Smooth muscle cell (in vitro differentiated cells): Measurements from ENCODE around the gene ULK1. TPM values are rescaled to one million over a fixed set of nuclear protein-coding genes. Genes with fewer than 3 reads are reported as not detected.
"Not testable (repeated sequence)": the region's sequence is repeated elsewhere in the genome, so short reads cannot be mapped to it uniquely, and the experiment has no call there.

Experiments used
- DNase-seq: peaks from one replicate; lab custom pipeline; 2025; ENCODE audit not compliant: unreplicated experiment; lab: John Stamatoyannopoulos, UW
- H2AFZ ChIP-seq: fragments of 200-600 bp; sonication (generic); 2 replicates; pipeline ENCODE4 v1.6.0; 2016; ENCODE audit warnings: antibody characterized with exemption, low read depth, mild to moderate bottlenecking
- H3F3A ChIP-seq: fragments of 200-600 bp; sonication (generic); 2 replicates; pipeline ENCODE4 v1.6.0; 2017; ENCODE audit warnings: antibody characterized with exemption, low read depth
- H3K27ac ChIP-seq: fragments of 200-600 bp; sonication (generic); 2 replicates; pipeline ENCODE4 v1.5.1; 2016; ENCODE audit warnings: low read depth, mild to moderate bottlenecking
- H3K27me3 ChIP-seq: fragments of 200-600 bp; sonication (generic); 2 replicates; pipeline ENCODE4 v1.6.1; 2016; ENCODE audit warnings: low read depth, mild to moderate bottlenecking
- H3K36me3 ChIP-seq: fragments of 200-600 bp; sonication (generic); 2 replicates; pipeline ENCODE4 v1.5.1; 2016; ENCODE audit warnings: low read depth
- H3K4me1 ChIP-seq: fragments of 200-600 bp; sonication (generic); 2 replicates; pipeline ENCODE4 v1.5.1; 2016; ENCODE audit warnings: low read depth
- H3K4me2 ChIP-seq: fragments of 200-600 bp; sonication (generic); 2 replicates; pipeline ENCODE4 v1.6.0; 2016; ENCODE audit warnings: mild to moderate bottlenecking
- H3K4me3 ChIP-seq: fragments of 200-600 bp; sonication (generic); 2 replicates; pipeline ENCODE4 v1.5.1; 2016; ENCODE audit warnings: mild to moderate bottlenecking
- H3K79me2 ChIP-seq: fragments of 200-600 bp; sonication (generic); 2 replicates; pipeline ENCODE4 v1.6.0; 2016; ENCODE audit warnings: low read depth, mild to moderate bottlenecking
- H3K9ac ChIP-seq: fragments of 200-600 bp; sonication (generic); 2 replicates; pipeline ENCODE4 v1.6.0; 2016; ENCODE audit warnings: low read depth
- H3K9me3 ChIP-seq: fragments of 200-600 bp; sonication (generic); replicated peaks from 2 replicates; pipeline ENCODE4 v1.5.1; 2016; ENCODE audit warnings: low read depth
- H4K20me1 ChIP-seq: fragments of 200-600 bp; sonication (generic); 2 replicates; pipeline ENCODE4 v1.6.0; 2016; ENCODE audit warnings: low read depth
- whole genome bisulfite sequencing: methylation state at CpG from one replicate; pipeline ENCODE4 v1.1.7; 2016; ENCODE audit warnings: low lambda C conversion rate; 5-methylcytosine and 5-hydroxymethylcytosine counted together
- polyA plus RNA-seq: library from polyadenylated mRNA; unstranded; fragments of >200 nt; fragmentation: Nextera tagmentation; extraction: Ambion mirVana; gene quantifications from 2 replicates; pipeline ENCODE4 v1.2.1, GENCODE V29; 2016
- total RNA-seq: library from RNA; depleted of rRNA; stranded (reverse); fragments of >200 nt; gene quantifications from 2 replicates; pipeline ENCODE4 v1.2.3, GENCODE V29; 2014
- TF ChIP-seq, protein P1 (sequence below): fragments of 200-600 bp; sonication (generic); IDR thresholded peaks from 2 replicates; pipeline ENCODE4 v1.5.1; 2017; ENCODE audit warnings: borderline replicate concordance, mild to moderate bottlenecking, antibody characterized with exemption; ENCODE audit not compliant: insufficient read depth, poor library complexity, severe bottlenecking

The ULK1 gene
- total and polyA plus RNA-seq, 2 experiments from 2014 or later, result 8.5 to 10.5 TPM

DNA sequence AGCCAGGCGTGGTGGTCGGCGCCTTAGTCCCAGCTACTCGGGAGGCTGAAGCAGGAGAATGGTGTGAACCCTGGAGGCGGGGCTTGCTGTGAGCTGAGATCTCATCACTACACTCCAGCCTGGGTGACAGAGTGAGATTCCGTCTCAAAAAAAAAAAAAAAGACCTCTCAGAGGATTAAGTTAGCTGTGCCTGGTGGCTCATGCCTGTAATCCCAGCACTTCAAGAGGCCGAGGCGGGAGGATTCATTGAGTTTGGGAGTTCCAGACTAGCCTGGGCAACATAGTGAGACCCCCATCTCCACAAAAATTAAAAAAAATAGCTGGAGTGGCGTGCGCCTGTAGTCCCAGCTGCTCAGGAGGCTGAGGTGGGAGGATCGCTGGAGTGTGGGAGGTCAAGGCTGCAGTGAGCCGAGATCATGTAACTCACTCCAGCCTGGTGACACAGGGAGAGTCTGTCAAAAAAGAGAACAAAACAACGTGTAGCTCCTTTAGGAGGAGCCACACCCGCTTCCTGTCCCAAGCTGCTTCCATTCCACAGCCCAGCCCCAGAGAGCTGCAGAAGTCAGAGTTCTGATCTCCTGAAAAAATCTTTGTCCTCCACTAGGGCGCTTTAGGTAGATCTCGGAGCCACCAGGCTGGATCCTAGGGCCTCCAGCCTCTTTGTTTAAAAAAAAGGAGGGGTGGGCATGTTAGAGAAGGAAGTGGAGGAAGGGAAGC is 11.5 kb upstream of the ULK1 start:
- Histone ChIP-seq H2AFZ (no peak overlapping the region), H3K36me3 (no peaks in the 10 kb centered on the region), H3K4me2 (no peak overlapping the region)

GRCh38 chr12:131883521-131883900 is 10.9 kb upstream of the ULK1 start:
- Histone ChIP-seq H3K36me3 (no peaks in the 10 kb centered on the region), H4K20me1 (no peaks in the 10 kb centered on the region), H3K4me2 (no peak overlapping the region), H3K79me2 (no peaks in the 10 kb centered on the region), H3K4me3 (no peak overlapping the region), H3K27me3 (no peaks in the 10 kb centered on the region), H2AFZ (no peak overlapping the region), H3F3A (no peaks in the 10 kb centered on the region), H3K27ac (no peak overlapping the region), H3K4me1 (peaks cover 9% of the 10 kb centered on the region), H3K9ac (no peak overlapping the region), H3K9me3 (no peaks in the 10 kb centered on the region)
- TF ChIP-seq, protein P1, sequence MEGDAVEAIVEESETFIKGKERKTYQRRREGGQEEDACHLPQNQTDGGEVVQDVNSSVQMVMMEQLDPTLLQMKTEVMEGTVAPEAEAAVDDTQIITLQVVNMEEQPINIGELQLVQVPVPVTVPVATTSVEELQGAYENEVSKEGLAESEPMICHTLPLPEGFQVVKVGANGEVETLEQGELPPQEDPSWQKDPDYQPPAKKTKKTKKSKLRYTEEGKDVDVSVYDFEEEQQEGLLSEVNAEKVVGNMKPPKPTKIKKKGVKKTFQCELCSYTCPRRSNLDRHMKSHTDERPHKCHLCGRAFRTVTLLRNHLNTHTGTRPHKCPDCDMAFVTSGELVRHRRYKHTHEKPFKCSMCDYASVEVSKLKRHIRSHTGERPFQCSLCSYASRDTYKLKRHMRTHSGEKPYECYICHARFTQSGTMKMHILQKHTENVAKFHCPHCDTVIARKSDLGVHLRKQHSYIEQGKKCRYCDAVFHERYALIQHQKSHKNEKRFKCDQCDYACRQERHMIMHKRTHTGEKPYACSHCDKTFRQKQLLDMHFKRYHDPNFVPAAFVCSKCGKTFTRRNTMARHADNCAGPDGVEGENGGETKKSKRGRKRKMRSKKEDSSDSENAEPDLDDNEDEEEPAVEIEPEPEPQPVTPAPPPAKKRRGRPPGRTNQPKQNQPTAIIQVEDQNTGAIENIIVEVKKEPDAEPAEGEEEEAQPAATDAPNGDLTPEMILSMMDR, result no peak
- DNase-seq, result no peak
- WGBS, result 93% methylated on average over 4 of the region's 4 CpGs

More for the DNA sequence above, 11.5 kb upstream of the ULK1 start:
- no peaks in the 10 kb centered on the region for H3K9me3 ChIP-seq
- no peaks in the 10 kb centered on the region for H3K79me2 ChIP-seq
- H3K9ac ChIP-seq, result no peak overlapping the region
- no peak for DNase-seq
- H3K4me1 ChIP-seq, result peaks cover 12% of the 10 kb centered on the region
- no peaks in the 10 kb centered on the region for H3K27me3 ChIP-seq
- TF ChIP-seq, protein P1, result no peak
- 75% methylated on average over 16 of the region's 16 CpGs for WGBS
- no peaks in the 10 kb centered on the region for H4K20me1 ChIP-seq
- no peak overlapping the region for H3K27ac ChIP-seq
- no peaks in the 10 kb centered on the region for H3F3A ChIP-seq
- H3K4me3 ChIP-seq, result no peak overlapping the region

DNA sequence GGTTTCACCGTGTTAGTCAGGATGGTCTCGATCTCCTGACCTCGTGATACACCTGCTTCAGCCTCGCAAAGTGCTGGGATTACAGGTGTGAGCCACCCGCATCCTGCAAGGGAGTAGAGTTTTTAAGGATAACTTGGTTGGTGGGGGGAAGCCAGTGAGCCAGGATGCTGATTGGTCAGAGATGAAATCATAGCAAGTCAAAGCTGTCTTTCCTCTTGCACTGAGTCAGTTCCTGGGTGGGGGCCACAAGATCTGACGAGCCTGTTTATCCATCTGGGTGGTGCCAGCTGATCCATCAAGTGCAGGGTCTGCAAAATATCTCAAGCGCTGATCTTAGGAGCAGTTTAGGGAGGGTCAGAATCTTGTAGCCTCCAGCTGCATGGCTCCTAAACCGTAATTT is 9.3 kb upstream of the ULK1 start:
- not testable (repeated sequence) for H3K27me3 ChIP-seq, H4K20me1 ChIP-seq, H3K9ac ChIP-seq, H3K9me3 ChIP-seq, H3K79me2 ChIP-seq, H3K4me2 ChIP-seq, DNase-seq, H3F3A ChIP-seq, H3K4me3 ChIP-seq, H3K27ac ChIP-seq, H2AFZ ChIP-seq, H3K36me3 ChIP-seq, H3K4me1 ChIP-seq
- 87% methylated on average over 8 of the region's 8 CpGs for WGBS

DNA sequence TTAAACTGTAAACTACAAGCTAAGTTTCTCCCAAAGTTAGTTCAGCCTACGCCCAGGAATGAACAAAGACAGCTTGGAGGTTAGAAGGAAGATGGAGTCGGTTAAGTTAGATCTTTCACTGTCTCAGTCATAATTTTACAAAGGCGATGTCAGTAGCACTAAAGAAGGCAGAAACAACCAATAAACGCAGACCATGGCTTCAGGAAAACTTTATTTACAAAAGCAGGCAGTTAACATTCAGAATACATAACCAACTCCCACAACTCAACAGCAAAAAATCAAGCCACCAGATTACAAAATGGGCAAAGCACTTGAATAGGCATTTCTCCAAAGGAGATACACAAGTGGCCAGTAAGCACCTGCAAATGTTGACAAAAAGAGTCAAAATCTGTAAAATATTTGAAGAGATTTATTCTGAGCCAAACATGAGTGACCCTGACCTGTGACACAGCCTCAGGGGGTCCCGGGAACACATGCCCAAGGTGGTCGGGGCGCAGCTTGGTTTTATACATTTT is 8.8 kb upstream of the ULK1 start:
- WGBS, result 95% methylated on average over 7 of the region's 7 CpGs
- no peak overlapping the region for H2AFZ ChIP-seq
- H4K20me1 ChIP-seq, result no peaks in the 10 kb centered on the region
- H3K79me2 ChIP-seq, result no peaks in the 10 kb centered on the region
- no peak overlapping the region for H3K9ac ChIP-seq
- no peak overlapping the region for H3K27ac ChIP-seq
- TF ChIP-seq, protein P1, result no peak
- peaks cover 5% of the 10 kb centered on the region for H3K27me3 ChIP-seq
- no peaks in the 10 kb centered on the region for H3K9me3 ChIP-seq
- H3K4me1 ChIP-seq, result no peaks in the 10 kb centered on the region
- H3F3A ChIP-seq, result no peaks in the 10 kb centered on the region
- H3K36me3 ChIP-seq, result no peaks in the 10 kb centered on the region
- no peak for DNase-seq
- no peak overlapping the region for H3K4me2 ChIP-seq
- H3K4me3 ChIP-seq, result no peak overlapping the region

GRCh38 chr12:131891722-131892121 is 2.7 kb upstream of the ULK1 start:
- H3K27ac ChIP-seq, H3K27me3 ChIP-seq, H2AFZ ChIP-seq, H3F3A ChIP-seq, H3K4me3 ChIP-seq, DNase-seq, H3K36me3 ChIP-seq, H3K9me3 ChIP-seq, H3K4me2 ChIP-seq, H3K9ac ChIP-seq: not testable (repeated sequence)
- Histone ChIP-seq H3K4me1 (peaks cover 15% of the 10 kb centered on the region), H4K20me1 (peaks cover 16% of the 10 kb centered on the region), H3K79me2 (peaks cover 12% of the 10 kb centered on the region)
- 84% methylated on average over 8 of the region's 8 CpGs for WGBS
